ENCODE data around the gene IRF4.
A peak's percentile ranks its signal among the peaks of the same experiment; 100 is the strongest.

The IRF4 gene

DNA sequence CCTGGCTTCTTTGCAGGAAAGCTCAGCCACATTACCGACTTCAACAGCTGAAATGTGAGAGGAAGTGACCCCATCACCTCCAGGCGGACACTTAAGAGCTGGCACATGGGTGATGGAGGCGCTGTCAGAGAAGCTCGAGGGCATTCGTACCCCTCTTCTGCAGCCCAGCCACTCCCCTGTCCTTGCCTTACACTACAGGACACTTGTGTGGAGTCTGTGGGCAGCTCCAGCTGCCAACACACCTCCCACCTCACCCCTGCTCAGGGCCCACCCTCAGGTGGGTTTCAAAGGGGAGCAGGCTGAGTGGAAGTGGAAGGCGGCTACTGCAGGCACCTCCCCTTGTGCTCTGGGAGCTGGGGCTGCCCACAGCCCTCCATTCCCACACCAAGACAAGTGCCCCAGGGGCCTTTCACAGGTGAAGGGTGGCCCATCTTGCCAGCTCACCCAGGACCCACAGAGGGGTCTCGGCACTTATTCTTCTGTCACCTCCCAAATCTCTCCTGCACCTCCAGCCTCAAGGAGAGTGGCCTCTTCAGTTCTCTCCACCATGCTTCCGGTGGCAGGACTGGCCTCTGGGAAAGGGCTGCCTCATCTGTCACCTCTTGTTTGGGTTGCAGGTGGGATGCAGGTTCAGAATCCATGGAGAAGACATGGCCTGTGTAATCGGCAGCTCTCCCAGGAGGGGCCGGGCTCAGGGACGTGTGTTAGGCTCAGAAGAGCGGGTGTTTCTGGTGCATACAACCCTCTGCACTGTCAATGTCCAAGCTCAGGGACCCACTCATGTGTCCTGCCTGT is 49.8 kb downstream of the IRF4 start:
- no peak for DNase-seq (ENCODE audit: low read depth in 2 of 2, low spot score in 1 of 2)

GRCh38 chr6:443621-444159 is 52.1 kb downstream of the IRF4 start:
- DNase-seq (ENCODE audit: low read depth in 2 of 2, low spot score in 1 of 2): no peak

- no peak for DNase-seq (ENCODE audit: low read depth in 2 of 2, low spot score in 1 of 2)
Observed at GRCh38 chr6:444653-445275, 53.2 kb downstream of the IRF4 start.

DNA sequence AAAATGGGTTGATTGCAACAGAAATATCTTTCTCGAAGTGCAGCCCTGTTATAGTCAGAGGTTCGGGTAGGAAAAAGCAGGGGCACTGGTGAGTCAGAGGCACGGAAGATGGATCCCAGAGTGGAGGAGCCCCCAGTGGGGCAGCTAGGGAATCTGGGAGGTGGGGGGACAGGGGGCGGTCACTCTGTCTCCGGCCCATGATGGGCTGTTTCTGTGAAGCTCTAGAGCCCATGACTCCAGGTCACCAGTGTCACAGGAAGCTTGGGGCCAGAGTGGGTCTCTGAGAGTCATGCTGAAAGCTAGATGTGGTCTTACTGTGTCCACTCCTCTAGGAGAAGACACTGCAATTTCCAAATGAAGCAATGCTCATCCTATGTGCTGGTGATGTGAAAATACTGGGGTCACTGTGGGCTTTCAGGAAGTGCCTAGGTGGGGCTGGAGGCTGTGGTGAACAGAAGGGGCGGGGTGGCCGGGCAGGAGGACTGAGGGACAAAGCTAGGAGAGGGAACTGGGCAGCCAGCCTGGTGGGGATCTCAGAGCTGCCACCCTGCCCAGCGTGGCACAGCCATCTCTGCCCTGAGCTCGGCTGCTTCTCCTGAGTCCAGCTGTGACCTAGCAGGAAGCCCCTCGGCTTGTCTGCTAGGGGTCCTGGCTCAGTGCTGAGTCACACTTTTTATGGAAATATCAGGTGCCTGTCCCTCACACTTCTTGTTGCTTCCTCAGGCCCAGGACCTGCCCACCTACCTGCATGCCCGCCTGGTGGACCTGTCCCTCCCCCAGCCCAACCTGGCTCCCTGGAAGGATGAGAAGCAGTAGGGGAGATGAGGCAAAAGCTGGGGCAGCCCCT is 54.2 kb downstream of the IRF4 start:
- no peak for DNase-seq (ENCODE audit: low read depth in 2 of 2, low spot score in 1 of 2)

DNA sequence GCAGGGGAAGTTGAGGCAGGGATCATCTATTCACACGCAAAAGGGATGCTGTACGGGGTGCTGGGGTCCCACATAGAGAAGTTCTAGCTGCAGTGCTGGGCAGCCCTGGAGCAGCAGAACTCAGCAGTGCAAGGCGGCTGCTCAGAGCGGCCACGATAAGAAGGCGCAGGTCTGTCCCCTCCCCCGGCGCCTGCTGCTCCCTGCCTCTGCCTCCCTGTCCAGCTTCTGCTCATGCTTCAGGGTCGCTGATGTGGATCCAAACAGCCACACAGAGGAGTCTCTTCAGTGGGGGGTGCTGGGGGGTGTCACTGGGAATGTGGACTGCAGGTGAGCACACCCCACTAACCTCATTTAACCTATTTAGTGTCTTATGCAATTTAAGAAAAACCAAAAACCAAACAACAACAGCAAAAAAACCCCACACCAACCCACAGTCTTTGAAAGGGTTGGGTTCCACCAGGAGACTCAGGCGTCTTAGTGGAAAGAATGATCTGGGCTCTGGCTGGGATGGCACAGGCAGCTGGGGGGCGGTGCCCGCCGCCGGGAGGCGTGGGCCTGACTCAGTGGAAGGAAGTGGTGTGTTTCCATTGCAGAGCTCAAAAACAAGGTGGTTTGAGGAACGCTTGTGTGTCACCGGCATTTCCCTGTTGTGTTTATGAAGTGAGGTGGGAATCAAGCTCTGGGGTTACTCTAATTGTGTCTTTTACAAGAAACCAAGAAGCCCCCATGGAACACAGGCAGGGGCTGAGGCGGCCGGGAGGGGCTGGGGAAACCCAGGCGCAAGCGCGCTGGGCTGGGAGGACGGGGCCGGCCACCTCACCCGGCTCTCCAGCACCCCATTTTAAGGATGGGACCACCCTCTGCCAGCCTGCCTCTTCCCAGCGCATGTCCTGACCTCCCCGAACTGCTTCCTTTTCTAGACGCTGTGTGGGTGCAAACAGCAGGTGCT is 55.1 kb downstream of the IRF4 start:
- peak; percentile 76 to 91 for DNase-seq (ENCODE audit: low read depth in 2 of 2, low spot score in 1 of 2)

GRCh38 chr6:447381-448165 is 56.0 kb downstream of the IRF4 start:
- peak in 1 of 2 donors; percentile 24 for DNase-seq (ENCODE audit: low read depth in 2 of 2, low spot score in 1 of 2)

GRCh38 chr6:448296-449056 is 56.9 kb downstream of the IRF4 start:
- DNase-seq (ENCODE audit: low read depth in 2 of 2, low spot score in 1 of 2): no peak

DNA sequence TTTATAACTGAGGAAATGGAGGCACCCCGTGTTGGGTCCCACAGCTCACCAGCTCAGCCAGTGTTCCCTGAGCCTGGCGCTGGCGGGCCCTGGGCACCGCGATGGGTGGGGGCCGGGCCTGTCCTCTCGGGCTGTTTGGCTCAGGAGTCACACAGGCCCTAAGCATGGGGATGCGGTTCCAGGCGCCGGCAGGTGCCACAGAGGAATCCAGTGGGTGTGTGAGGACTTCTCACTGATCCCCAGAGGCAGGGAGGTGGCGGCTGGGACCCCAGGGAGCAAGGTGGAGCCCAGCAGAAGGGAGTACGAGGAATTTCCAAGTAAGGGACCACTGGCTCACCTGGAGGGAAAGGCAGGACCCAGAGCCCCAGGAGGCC is 57.5 kb downstream of the IRF4 start:
- DNase-seq (ENCODE audit: low read depth in 2 of 2, low spot score in 1 of 2): no peak

- DNase-seq (ENCODE audit: low read depth in 2 of 2, low spot score in 1 of 2): no peak
Observed at GRCh38 chr6:449486-450419, 58.2 kb downstream of the IRF4 start.

DNA sequence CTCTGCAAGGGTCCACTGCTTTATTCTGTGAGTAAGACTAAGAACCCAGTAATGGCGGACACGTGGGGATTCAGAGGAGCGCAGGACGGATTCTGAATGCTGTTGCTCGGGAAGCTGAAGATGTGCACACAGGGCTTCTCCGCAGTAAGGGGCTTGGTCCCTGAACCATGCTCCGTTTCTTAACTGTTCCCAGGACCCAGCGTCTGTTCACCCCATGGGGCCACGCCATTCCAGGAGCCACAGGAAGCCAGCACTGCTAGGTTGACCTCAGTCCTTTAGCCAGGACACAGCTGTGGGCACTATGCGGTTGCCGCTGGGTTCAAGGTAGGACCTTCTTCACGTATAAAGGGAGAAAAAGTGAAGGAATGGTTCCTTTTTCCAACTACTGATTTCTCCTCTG is 59.8 kb downstream of the IRF4 start:
- DNase-seq (ENCODE audit: low read depth in 2 of 2, low spot score in 1 of 2): no peak

GRCh38 chr6:451847-452246 is 60.3 kb downstream of the IRF4 start:
- DNase-seq (ENCODE audit: low read depth in 2 of 2, low spot score in 1 of 2): no peak

DNA sequence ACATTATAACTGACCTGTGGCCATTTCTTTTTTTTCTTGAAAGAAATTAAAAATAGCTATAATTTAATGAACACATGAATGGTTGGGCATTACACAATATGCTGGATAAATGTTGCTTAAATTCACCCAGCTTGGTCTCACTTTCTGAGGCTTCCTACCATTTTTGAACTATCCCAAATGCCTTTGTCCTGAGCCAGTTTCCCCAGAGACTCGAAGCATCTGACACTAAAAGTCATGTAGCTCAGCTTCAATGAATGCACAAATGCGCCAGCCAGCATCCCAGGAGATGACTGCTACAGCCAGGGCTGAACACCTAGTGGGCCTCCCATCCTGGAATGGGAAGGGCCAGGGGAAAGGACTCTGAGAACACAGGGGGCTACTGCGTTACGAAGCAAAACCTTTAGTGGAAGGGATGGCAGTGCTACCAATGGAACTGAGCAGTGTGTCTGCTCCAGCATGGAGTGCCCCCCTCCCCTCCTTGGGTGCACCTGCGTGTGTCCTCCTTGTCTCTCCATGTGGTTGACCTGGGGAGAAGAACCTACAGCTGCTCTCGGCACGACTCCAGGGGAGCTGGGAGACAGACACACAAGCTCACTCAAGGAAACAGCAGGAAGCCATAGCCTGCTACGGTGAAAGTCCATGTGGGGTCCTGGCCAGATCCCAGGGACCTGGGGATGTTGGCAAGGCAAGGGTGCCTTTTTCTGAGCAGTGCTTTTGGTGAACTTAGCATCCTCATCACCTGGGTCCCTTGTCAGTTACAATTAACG is 60.9 kb downstream of the IRF4 start:
- DNase-seq (ENCODE audit: low read depth in 2 of 2, low spot score in 1 of 2): no peak

- DNase-seq (ENCODE audit: low read depth in 2 of 2, low spot score in 1 of 2): no peak
Observed at GRCh38 chr6:453152-453551, 61.6 kb downstream of the IRF4 start.

DNA sequence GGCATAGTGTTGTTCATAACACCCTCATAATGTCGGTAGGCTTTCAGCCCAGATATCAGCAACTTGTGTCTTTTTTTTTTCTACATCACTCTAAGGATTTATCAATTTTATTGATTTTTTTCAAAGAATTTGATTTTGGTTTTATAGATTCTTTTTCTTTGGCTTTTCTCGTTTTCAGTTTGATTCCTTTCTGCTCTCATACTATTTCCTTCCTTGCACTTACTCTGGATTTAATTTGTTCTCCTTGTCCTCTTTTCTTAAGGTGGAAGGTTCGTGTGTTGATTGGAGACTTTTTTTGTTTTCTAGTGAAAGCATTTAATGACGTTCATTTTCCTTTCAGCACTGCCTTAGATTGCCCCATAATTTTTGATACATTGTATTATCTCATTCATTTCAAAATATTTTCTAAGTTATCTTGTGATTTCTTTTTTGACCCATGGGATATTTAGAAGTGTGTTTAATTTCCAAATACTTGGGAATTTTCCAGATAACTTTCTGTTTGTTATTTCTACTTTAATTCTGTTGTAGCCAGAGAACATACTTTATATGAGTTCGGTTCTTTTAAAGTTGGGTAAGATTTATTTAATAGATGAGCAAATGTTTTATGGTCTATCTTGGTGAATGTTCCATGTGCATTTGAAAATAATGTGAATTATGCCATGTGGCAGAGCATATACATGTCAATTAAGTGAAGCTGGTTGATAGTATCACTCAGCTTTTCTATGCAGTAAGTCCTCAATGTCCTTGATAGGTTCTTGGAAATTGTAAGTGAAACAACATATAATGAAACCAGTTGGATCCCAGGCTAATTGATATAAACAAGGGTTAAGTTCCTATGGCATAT is 62.8 kb downstream of the IRF4 start:
- no peak for DNase-seq (ENCODE audit: low read depth in 2 of 2, low spot score in 1 of 2)

DNA sequence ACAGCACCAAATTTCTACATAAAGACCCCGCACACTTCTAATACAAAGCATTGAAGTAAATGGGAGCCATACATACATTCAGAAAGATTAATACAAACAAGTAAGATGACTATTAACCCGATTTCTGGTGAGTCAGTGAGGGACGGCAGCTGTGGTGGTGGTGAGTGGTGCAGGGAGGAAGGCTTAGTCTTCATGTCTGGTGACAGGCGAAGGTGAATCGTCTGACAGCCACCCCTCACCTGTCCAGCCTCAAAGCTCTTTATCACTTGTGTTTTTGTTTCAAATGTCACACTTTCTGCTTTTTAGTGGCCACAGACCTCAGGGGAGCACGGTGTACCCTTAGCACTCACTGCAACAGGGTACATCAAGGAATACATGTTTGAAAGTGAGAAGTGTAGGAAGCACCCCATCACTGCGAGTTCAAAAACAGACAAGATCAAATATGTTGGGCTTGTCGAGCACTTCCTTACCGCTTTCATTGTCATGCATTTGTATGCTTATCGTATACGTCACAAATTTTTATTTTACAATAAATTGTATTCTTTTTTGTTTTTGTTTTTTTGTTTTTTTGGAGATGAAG is 63.5 kb downstream of the IRF4 start:
- peak in 1 of 2 donors; percentile 40 for DNase-seq (ENCODE audit: low read depth in 2 of 2, low spot score in 1 of 2)

DNA sequence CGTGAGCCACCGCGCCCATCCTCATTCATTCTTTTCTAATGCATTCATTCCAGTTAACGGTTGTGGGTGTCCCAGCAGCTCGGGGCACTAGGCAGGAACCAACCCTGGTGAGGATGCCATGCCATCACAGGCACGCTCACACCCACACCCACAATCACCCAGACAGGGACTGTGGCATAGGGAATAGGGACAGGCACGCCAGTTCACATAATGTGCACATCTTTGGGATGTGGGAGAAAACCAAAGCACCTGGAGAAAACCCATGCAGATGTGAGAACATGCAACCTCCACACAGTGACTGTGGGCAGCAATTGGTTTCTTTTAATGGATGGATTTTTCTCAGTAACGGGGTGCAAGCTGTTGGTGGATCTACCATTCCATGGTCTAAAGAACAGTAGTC is 64.3 kb downstream of the IRF4 start:
- no peak for DNase-seq (ENCODE audit: low read depth in 2 of 2, low spot score in 1 of 2)
